GM12864 (cell line): ENCODE results near the gene RPN2.
A peak's percentile ranks its signal among the peaks of the same experiment; 100 is the strongest.

Experiments
- DNase-seq: peaks from one replicate; pipeline ENCODE4 v3.0.0-alpha.2; 2011; ENCODE audit warnings: low read depth
- H3K4me3 ChIP-seq: 2 replicates; pipeline ENCODE4 v1.5.1; 2011; ENCODE audit warnings: mild to moderate bottlenecking, low read depth, low read length, control low read depth
- CTCF ChIP-seq: IDR thresholded peaks from 2 replicates; pipeline ENCODE4 v1.5.1; 2011; ENCODE audit warnings: low read depth, mild to moderate bottlenecking, moderate library complexity, low read length, control low read depth, inconsistent platforms; ENCODE audit errors: missing control alignments

RPN2 gene

GRCh38 chr20:37284691-37285161 lies 105.6 kb downstream of the RPN2 start:
- no peak for TF ChIP-seq CTCF
- DNase-seq: no peak
- H3K4me3 ChIP-seq: no peak overlapping the region

- TF ChIP-seq CTCF: no peak
- no peak for DNase-seq
- H3K4me3 ChIP-seq: no peak overlapping the region
Measured at GRCh38 chr20:37285664-37286374, 106.7 kb downstream of the RPN2 start.

GRCh38 chr20:37288091-37288490 lies 109.0 kb downstream of the RPN2 start:
- no peak overlapping the region for H3K4me3 ChIP-seq
- no peak for DNase-seq
- no peak for TF ChIP-seq CTCF

GRCh38 chr20:37290158-37290810 lies 111.2 kb downstream of the RPN2 start:
- no peak for TF ChIP-seq CTCF
- H3K4me3 ChIP-seq: peak overlapping the region; percentile 77
- no peak for DNase-seq
